ENCODE measurements around the gene PTK7. TPM values are rescaled to one million over a fixed set of nuclear protein-coding genes. Genes with fewer than 3 reads are reported as not detected.
"Not testable (repeated sequence)": the region's sequence is repeated elsewhere in the genome, so short reads cannot be mapped to it uniquely, and the experiment has no call there.

Gene PTK7
- polyA plus RNA-seq, 1 experiment = 146 TPM

- POLR2A ChIA-PET = no interaction called here
- H3K9me3 ChIP-seq (ENCODE audit: control insufficient read depth, insufficient read depth, low read length) = peaks cover 3% of the 10 kb centered on the region; the same call in 1 of the 2 replicates
- H3K27ac ChIP-seq (ENCODE audit: low read depth, low read length) = no peak overlapping the region
- no peak for DNase-seq (ENCODE audit: low read depth, low spot score)
- no peak overlapping the region for H3K4me3 ChIP-seq (ENCODE audit: low read depth, low read length)
- TF ChIP-seq, protein P1, sequence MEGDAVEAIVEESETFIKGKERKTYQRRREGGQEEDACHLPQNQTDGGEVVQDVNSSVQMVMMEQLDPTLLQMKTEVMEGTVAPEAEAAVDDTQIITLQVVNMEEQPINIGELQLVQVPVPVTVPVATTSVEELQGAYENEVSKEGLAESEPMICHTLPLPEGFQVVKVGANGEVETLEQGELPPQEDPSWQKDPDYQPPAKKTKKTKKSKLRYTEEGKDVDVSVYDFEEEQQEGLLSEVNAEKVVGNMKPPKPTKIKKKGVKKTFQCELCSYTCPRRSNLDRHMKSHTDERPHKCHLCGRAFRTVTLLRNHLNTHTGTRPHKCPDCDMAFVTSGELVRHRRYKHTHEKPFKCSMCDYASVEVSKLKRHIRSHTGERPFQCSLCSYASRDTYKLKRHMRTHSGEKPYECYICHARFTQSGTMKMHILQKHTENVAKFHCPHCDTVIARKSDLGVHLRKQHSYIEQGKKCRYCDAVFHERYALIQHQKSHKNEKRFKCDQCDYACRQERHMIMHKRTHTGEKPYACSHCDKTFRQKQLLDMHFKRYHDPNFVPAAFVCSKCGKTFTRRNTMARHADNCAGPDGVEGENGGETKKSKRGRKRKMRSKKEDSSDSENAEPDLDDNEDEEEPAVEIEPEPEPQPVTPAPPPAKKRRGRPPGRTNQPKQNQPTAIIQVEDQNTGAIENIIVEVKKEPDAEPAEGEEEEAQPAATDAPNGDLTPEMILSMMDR (IDR thresholded peaks at IDR 0.05; ENCODE audit: low read depth, low read length) = no peak
- CTCF ChIA-PET = interaction anchor here (0.6 kb wide), 1 partner anchor 89 kb away, joined by 5 read pairs; no protein-coding TSS in a partner anchor
- no peaks in the 10 kb centered on the region for H3K27me3 ChIP-seq (ENCODE audit: control insufficient read depth, insufficient read depth, low read length)
Measured at GRCh38 chr6:43081043-43081442, 4.9 kb downstream of the PTK7 start.

DNA sequence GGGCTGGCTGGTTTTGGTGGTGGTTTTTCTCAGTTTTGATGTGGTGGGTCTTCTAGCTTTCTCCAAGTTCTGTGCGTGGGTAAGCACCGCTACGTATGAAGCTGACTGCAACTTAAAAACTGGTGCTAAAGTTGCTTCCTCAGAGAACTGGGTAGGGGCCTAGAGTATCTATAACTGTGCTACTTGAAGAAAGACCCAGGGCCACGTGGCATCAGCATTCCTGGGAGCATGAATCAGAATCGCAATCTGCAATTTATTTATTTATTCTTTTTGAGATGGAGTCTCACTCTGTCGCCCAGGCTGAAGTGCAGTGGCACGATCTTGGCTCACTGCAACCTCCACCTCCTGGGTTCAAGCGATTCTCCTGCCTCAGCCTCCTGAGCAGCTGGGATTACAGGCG is 5.8 kb downstream of the PTK7 start:
- not testable (repeated sequence) for H3K27ac ChIP-seq (ENCODE audit: low read depth, low read length); H3K9me3 ChIP-seq (ENCODE audit: control insufficient read depth, insufficient read depth, low read length); H3K4me3 ChIP-seq (ENCODE audit: low read depth, low read length); H3K27me3 ChIP-seq (ENCODE audit: control insufficient read depth, insufficient read depth, low read length); DNase-seq (ENCODE audit: low read depth, low spot score)
- ChIA-PET POLR2A (interaction anchor here (0.6 kb wide), 1 partner anchor 11 kb away, joined by 8 read pairs; no protein-coding TSS in a partner anchor), CTCF (interaction anchor here (0.6 to 1.0 kb wide), 2 partner anchors 62 to 178 kb away, joined by 4 to 6 read pairs; no protein-coding TSS in a partner anchor)

DNA sequence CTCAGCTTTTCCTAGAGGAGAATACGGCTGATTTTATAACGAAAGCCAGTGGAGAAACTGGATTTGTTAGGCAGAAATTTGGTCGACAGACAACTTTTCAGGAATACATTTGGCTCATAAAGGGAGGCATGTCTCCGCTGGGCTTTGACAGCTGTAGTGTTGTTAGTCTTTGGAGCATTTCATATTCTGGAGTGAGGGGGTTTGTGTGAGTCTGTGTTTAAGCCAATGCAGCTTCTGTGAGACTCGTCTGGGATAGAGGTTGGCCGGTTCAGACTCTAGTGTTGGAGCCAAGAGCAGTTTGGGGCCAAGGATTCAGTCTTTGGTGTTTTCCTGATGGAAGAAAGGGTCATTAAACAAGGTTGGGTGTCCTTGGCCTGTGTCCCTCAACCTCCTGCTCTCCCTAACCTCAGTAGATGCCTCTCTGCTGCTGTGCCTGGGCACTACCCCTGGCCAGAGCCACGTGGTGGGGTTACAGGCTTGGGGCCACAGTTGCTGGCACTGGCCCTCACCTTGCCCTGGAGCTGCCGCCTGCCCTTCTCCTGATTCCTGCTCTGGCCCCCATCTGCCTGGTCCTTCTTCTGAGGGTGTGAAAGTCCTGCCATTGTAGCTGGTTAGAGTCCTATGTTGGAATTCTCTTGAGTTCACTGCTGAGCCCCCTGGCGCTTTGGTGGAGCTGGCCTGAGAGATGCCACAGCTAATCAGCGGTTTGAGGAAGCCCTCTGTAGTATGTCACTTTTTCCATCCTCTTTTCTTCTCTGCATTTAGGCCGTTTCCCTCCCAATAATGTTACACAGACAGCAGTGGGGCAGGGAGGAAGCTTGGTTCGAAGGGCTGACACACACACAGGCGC is 6.9 kb downstream of the PTK7 start:
- ChIA-PET POLR2A (no interaction called here), CTCF (interaction anchor here (1.0 kb wide), 1 partner anchor 60 kb away, joined by 4 read pairs; no protein-coding TSS in a partner anchor)
- H3K27ac ChIP-seq (ENCODE audit: low read depth, low read length) = no peak overlapping the region
- TF ChIP-seq, protein P1 (IDR thresholded peaks at IDR 0.05; ENCODE audit: low read depth, low read length) = no peak
- no peak overlapping the region for H3K4me3 ChIP-seq (ENCODE audit: low read depth, low read length)
- DNase-seq (ENCODE audit: low read depth, low spot score) = no peak
- H3K9me3 ChIP-seq (ENCODE audit: control insufficient read depth, insufficient read depth, low read length) = no peaks in the 10 kb centered on the region
- H3K27me3 ChIP-seq (ENCODE audit: control insufficient read depth, insufficient read depth, low read length) = no peaks in the 10 kb centered on the region

DNA sequence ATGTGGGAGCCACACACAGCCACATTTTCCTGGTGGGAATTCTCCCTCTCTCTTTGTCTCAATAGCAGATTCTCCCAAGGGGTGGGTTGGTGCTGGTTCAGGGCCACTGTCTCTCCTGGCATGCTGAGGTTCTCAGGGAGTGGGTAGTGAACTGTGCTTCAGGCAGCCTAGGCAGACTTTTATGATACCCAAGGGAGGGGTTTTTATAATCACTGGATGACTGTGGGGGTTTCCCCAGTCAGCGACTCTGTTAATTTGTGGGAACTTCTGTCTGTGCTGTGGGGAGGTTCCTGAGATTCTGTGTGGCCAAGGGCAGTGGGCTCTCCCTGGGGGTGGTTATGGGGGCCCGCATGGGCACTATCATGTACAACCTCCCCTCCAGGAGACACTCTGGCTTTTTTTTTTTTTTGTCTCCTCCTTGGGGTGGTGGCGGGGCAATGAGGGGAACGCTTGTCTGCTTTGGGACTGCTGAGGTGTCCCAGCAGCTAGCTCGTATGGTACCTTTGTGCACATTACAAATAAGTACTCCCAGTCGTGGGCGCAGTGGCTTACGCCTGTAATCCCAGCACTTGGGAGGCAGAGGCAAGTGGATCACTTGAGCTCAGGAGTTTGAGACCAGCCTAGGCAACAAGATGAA is 10.0 kb downstream of the PTK7 start:
- Histone ChIP-seq H3K4me3 (ENCODE audit: low read depth, low read length) (no peak overlapping the region), H3K9me3 (ENCODE audit: control insufficient read depth, insufficient read depth, low read length) (no peaks in the 10 kb centered on the region), H3K27me3 (ENCODE audit: control insufficient read depth, insufficient read depth, low read length) (no peaks in the 10 kb centered on the region), H3K27ac (ENCODE audit: low read depth, low read length) (no peak overlapping the region)
- ChIA-PET POLR2A (no interaction called here), CTCF (no interaction called here)
- TF ChIP-seq, protein P1 (IDR thresholded peaks at IDR 0.05; ENCODE audit: low read depth, low read length) = no peak
- no peak for DNase-seq (ENCODE audit: low read depth, low spot score)

DNA sequence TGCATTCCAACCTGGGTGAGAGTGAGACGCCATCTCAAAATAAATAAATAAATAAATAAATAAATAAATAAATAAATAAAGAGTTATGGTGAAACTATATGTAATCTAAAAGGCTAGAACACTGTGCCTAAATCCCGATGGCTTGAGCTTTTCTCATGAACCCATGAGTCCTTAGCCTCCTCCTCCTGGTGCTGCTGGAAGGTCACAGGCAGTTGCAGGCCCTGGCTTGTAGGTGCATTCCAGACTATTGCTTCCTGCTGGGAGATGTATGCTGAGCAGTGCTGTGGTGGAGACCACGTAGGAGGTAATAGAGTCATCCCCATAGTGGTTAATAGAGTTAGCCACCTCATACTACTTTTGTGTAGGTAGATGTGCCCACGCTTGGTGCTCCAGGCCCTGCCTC is 12.5 kb downstream of the PTK7 start:
- no peak for DNase-seq (ENCODE audit: low read depth, low spot score)
- Histone ChIP-seq H3K4me3 (ENCODE audit: low read depth, low read length) (no peak overlapping the region), H3K9me3 (ENCODE audit: control insufficient read depth, insufficient read depth, low read length) (no peaks in the 10 kb centered on the region), H3K27me3 (ENCODE audit: control insufficient read depth, insufficient read depth, low read length) (no peaks in the 10 kb centered on the region), H3K27ac (ENCODE audit: low read depth, low read length) (no peak overlapping the region)
- TF ChIP-seq, protein P1 (IDR thresholded peaks at IDR 0.05; ENCODE audit: low read depth, low read length) = no peak
- POLR2A ChIA-PET = interaction anchor here (1.4 to 2.4 kb wide), 2 partner anchors 11 to 40 kb away, joined by 4 to 18 read pairs; partner anchors contain the start of gene PTK7
- CTCF ChIA-PET = interaction anchor here (1.0 to 1.4 kb wide), 2 partner anchors 11 kb away, joined by 3 to 5 read pairs; no protein-coding TSS in a partner anchor
